HG03571 (cell line): ENCODE results near the gene RPS24.
A peak's percentile ranks its signal among the peaks of the same experiment; 100 is the strongest.
"Not testable (repeated sequence)": the region's sequence is repeated elsewhere in the genome, so short reads cannot be mapped to it uniquely, and the experiment has no call there.

Experiments used
- ATAC-seq: cut with Tn5 transposase; IDR thresholded peaks from one replicate; pipeline ENCODE4 v1.9.1; 2021; ENCODE audit not compliant: unreplicated experiment

The RPS24 gene

DNA sequence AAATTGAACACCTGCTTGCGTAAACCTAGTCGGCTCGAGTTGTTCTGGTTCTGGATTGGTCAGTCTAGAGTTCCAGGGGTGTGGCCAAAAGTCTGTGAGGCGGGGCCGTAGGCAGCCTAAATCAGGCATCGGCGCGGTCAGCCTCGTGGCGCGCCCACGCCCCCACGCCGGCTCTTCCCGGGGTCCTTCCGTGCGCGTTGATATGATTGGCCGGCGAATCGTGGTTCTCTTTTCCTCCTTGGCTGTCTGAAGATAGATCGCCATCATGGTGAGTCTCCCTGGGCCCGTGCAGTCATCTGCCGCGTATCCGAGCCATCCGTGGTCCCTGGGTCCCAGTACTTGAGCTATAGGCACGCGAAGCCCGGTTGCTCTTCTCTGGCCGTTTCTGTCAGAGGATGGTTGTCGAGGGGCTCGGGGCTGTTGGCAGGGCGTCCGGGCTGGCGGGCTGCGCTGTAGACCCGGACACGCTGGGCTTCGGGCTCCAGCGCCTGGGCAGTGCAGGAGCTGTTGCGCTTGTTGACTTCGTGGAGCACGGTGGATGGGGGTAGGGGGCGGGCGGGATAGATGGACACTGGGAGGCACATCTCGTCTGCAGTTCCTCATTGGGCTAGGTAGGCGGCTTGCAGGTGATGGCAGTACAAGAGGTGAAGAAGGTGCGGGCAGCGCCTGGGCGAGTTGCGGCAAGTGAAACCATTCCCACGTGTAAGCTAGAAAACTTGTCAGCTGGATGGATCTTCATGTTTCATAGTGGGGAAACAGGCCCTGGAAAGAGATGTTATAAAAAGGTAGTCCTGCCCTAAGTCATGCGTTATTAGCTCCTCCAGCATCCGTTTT, at the start of gene RPS24:
Gene RPS24, plus strand, starts transcription at position 227 of the 834 bp plus-strand sequence. Its CDS starts 39 bp downstream, at position 266.
- peak; percentile 85 for ATAC-seq

DNA sequence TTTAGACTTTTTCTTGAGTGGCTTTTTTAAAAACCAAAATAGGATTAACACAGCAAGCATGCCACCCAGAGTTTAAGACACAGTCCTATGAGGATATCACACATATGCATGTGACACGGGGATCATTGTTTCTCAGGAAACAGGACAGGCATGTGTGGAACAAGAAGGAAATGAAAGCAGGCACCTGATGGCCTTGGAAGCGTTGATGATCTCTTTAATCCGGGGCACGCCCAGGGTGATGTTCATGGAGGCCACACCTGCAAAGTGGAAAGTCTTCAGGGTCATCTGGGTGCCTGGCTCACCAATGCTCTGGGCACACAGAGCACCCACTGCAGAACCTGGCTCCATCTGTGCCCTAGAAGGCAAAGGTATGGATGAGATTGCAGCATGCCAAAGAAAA, 48.7 kb upstream of the RPS24 start:
- ATAC-seq = no peak

DNA sequence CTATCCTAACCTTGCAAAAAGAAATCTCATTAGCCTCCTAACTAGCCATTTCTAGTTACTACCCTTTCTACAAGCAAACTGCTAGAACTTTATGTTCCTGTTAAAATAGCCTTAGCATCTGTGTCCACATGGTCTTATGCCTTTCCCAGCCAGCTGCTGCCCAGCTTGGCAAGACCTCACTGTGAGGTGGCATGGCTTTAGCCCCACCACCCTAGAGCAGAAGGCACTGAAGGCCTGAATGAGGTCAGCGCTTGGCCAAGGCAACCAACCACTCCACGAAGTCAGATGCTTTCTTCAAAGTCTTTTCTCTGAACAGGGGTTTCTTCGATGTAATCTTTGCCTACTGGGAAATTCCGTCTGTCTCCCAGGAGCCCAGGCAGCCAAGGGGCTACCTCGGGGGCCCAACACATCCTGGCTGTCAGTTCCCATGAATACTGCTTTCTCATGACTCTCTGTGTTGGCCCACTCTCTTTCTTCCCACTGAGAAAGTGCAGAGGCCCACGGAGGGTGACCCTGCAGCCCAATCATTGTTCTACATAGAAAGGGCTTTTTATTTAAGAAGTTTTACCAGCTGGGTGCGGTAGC, 45.9 kb upstream of the RPS24 start:
- ATAC-seq = no peak

DNA sequence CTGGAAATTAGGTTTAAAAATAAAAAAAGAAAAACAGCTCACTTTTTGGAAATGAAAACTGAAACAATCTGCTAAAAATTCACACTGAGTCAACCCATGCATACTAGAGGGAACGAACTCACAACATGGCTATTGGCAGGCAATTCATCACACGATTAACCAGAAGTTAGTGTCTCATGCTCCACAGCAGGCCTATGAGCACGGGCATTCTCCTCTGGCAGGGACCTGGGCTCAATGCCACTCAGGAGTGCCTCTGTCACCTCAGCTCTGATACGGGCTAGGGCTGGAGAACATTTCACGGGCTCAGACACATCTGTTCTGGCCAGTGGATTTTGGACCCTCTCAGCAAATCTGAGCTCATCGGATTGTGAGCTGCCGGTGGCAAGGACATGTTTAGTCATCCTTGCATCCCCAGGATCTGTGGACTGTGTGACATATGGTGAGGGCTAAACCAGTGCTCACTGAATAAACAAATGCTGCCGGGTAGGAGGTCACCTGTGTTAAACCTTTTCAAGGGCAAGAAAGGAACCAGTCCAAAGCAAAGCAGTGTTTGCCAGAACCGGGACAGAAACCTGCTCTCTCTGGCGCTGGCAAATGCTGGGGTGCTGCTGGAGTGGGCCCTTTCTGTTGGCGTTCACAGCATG, 44.5 kb upstream of the RPS24 start:
- no peak for ATAC-seq

DNA sequence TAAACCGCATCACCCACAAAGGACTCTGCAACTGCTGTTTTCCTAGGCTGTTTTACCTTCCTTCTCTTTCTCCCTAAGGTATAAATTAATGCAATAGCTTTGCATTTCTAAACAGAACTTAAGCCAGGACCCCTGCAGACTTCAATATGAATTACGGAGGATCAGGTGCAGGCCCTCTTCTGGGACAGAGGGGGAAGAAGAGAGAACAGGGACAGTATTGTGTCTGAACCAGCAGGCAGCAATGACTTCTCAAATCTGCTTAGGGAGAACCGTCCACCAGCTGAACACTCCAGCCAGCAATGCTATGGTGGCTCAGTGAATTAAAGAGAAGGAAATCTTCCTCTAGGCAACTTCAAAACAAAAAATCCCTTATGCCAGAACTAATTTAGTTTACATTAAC, 40.0 kb upstream of the RPS24 start:
- ATAC-seq = no peak

DNA sequence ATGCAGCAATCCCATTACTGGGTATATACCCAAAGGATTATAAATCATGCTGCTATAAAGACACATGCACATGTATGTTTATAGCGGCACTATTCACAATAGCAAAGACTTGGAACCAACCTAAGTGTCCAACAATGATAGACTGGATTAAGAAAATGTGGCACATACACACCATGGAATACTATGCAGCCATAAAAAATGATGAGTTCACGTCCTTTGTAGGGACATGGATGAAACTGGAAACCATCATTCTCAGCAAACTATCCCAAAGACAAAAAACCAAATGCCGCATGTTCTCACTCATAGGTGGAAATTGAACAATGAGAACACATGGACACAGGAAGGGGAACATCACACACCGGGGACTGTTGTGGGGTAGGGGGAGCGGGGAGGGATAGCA, 34.9 kb upstream of the RPS24 start:
- ATAC-seq = not testable (repeated sequence)

DNA sequence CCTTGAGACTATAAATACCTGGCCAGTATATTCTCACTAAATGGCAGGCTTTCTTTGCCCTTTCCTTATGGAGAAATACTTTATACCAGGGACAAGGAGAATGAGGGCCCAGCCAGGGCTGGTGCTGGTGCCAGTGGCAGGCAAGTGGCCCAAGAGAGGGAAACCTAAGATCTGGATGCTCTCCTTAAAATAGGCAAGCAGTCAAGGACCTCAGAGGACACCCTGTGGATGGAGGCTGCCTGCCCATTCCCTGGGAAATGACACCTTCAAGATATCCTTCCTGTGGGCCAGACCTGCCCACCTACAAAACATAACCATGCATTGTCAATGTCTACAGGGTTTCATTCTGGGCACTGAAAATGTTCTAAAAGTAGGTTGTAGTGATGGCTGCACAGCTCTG, 33.5 kb upstream of the RPS24 start:
- no peak for ATAC-seq

DNA sequence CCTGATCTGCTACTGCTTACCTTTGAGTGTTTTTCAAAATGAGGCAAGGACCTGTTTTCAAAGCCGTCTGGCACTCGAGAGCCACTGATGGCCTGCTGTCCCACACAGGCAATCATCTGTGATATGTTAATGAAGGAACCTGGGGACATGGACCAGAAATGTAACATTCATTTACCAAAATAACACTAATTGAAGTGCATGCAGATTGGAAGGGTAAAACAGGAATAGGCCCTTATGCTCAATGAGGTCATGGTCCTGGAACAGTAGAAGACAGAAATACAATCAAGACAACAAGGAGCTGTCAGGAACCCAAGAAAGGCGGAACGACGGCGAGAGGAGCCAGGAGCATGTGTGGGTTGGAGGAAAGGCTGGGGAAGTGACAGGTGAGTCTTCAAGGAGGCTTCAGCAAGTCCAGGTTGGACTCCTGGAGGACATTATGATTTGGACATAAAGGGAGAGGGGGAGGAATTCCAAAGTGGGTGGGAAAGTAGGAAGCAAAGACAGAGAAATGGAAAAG, 32.6 kb upstream of the RPS24 start:
- ATAC-seq = no peak

DNA sequence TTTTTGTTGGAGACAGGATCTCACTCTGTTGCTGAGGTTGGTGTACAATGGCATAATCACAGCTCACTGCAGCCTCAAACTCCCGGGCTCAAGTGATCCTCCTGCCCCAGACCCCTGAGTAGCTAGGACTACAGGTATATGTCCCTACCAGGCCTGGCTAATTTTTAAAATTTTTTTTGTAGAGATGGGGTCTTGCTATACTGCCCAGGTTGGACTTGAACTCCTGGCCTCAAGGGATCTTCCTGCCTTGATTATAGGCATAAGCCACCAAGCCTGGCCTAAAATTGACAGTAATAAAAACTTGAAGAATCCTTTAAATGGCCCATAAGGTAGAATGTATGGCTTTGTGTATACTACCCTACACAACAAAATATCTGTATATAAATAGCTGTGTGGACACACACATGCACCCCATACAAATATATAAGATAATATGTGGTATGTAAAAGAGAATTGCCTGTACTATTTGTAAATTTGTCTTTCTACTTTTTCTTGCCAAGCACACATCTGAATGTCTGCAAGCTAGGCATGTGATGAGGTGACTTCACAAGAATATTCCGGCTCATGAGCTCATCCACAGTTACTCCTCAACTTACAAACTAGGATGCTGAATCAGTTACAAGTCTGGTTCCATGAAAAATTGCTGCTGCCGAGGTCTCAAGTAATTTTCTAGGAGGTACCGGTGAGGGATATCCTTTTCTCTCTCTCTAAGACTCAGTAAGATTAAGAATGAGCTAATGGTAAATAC, 30.9 kb upstream of the RPS24 start:
- ATAC-seq = no peak

DNA sequence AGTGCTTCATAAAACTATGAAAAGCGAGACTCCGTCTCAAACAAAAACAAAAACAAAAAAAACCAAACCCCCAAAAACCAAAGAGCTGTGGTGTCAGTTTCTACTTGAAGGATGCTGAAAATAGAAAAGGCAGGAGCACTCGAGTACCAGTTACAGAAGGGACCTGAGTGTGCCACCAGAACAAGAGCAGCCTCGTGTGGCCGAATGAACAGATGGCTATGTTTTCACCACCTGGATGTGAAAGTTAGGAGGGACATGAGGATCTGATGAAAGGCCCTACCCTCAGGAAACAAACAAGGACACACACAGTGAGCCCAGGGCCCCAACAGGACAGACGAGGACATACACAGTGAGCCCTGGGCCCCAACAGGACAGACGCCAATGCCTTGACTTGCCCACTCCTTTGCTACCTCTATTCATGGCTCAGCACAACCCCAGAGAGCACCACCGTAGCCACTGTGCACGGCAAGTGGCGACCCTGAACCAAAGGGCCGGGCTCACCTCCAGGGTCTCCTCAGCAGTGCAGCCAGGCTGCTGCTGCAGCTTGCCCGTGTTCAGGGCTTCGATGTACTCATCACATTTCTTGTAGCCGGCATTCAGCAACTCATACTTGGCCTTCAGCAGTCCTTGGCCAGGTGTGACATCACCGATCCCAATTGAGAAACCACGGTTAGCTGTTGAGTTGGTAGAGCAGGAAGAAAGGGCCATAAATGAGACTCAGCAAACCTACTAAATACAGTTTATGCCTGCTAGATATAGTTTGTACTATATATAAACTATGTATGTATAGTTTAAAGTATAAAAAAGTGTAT, 29.2 kb upstream of the RPS24 start:
- no peak for ATAC-seq

DNA sequence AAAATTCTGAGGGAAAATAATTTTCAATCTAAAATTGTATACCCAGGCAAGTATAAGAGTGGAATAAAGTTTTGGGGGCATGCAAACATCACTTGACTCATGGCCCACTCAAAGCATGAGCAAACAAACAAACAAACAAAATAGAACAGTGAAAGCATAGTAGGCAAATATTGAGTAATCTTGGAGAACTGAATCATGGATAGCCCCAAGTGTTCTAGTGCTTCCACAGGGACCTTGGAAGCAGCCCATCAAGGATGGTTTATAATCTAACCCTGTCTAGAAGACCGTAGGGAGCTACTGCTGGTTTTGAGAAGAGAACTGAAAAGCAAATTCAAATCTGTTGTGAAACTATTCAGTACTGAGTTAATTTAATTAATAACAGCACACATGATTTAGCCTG, 26.5 kb upstream of the RPS24 start:
- no peak for ATAC-seq

DNA sequence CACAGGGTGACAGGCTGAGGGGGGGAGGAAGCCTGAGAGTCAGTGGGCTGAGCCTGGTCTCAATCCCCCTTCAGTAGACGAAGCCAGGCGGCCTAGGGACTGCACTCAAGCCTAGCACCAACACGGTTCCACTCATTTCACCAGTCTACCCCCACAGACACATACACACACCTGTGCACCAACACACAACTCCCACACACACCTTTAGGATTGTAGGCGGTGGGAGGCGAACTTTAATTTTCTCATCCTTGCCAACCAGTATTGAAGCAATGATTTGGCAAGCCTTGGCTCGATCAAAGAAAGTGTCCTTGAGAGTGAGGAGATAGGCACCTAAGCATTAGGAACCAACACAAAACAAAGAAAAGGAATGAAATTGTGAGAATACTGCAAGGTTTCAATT, 24.0 kb upstream of the RPS24 start:
- no peak for ATAC-seq

DNA sequence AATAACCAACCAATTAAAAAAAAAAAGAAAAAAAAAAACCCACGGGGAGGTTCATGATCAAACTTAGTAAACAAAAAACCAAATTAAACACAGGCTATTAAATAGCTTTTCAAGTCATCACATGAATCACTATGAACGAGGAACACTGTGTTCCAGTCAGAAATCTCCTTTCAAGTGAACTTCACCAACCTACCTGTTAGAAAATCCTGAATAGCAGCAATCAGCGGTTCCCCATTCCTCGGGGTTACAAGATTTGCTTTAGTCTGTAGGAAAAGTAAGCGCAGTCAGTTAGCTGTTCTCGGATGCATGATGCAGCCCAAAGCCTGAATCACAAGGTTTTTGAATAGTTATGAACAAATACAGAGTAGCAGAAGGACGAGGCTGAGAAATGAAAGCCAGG, 23.4 kb upstream of the RPS24 start:
- ATAC-seq = no peak

DNA sequence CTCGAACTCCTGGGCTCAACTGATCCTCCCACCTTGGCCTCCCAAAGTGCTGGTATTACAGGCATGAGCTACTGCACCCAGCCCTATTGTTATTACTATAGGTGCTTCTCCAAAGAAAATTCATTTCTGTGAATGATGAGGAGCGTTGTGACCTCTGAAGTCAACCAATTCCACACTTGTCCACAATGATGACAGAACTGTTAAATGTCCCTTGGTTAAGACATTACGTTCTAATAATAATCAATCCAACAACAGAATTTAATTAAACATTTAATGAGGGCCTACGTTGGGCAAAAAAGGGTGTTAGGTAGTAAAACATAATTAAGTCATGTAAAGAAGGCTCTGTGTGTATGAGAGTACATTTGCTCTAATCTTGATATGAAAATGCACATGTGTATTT, 22.6 kb upstream of the RPS24 start:
- ATAC-seq = no peak

DNA sequence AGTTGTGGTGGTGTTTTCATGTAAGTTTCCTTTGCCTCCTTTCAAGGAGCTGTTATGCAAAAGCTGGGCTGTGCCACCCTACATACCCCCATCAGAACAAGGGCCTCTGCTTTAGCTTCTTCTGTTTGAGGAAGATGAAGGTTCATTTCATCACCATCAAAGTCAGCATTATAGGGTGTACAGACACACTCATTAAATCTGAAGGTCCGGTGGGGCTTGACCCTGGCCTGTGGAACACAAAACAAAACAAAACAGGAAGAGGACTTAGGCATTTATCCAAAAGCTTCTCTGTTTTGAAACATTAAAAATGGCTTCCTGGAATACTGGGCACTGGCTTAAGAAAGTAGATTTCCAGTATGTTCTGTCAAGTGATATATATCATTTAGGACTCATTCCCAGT, 20.1 kb upstream of the RPS24 start:
- ATAC-seq = no peak

DNA sequence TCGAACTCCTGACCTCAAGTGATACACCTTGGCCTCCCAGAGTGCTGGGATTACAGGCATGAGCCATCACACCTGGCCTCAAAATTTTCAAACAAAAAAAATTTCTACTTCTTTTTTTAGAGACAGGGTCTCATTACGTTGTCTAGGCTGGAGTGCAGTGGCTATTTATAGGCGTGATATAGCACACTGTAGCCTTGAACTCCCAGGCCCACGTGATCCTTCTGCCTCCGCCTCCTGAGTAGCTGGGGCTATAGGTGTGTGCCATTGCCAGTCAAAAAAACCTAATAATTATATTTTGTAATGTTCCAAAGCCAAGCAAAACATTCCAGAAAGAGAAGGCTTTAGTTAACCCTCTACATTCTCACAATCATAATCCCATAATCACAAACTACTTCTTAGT, 18.1 kb upstream of the RPS24 start:
- no peak for ATAC-seq

DNA sequence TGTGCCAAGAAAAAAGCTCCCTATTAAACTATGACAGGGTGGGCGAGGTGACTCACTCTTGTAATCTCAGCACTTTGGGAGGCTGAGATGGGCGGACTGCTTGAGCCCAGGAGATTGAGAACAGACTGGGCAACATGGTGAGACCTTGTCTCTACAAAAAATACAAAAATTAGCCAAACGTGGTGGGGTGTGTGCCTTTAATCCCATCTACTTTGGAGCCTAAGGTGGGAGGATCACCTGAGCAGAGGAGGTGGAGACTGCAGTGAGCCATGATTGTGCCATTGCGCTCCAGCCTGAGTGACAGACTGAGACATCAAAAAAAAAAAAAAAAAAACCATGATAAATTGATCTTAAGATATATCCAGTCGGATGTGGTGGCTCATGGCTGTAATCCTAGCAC, 15.8 kb upstream of the RPS24 start:
- no peak for ATAC-seq

DNA sequence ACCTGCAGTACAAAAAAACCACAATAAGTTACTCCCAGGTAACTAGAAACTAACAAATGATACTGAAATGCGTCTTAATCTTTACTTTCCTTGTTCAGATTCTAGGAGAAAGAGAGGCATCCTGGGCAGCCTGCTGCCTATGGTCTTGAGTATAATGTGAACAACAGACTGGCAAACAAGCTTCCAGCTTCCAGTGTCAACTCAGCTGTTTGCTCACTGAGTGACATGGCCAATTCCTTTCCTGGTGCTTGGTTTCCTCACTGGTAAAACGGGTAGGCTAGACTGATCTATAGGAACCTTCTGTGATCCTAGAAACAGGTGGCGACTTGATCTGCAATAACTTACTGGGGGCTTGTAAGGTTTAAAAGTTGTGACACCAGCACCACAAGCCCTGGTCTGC, 14.4 kb upstream of the RPS24 start:
- ATAC-seq = no peak

DNA sequence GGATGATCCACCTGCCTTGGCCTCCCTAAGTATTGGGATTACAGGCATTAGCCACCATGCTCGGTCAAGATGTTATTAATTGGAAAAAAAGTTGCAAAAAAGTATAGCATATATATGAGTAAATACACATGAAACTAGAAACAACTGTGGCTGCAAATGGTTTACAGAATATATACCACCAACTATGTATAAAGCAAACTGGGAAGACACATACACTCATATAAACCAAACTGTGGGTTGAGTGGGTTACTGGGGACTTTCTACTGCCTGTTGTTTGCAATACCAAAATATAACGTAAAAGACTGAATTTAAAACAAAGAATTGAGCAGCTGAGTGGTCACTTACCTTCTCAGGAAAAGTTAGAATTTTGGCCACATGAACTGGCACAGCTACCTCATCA, 12.5 kb upstream of the RPS24 start:
- ATAC-seq = no peak

DNA sequence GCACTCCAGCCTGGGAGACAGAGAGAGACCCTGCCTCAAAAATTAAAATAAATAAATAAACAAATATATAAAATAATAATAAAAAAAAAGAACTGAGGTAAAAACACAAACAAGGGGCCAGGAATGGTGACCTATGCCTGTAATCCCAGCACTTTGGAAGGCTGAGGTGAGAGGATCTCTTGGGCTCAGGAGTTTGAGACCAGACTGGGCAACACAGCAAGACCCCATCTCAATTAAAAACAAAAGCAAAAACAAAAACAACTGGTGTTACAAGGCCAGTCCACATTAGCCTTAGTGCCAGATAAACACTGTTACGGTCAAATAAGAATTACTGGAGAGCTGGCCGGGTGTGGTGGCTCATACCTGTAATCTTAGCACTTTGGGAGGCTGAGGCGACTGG, 9.9 kb upstream of the RPS24 start:
- ATAC-seq = no peak
